Measurements from ENCODE around the gene SGMS1. TPM values are rescaled to one million over a fixed set of nuclear protein-coding genes. Genes with fewer than 3 reads are reported as not detected.
"Not testable (repeated sequence)": the region's sequence is repeated elsewhere in the genome, so short reads cannot be mapped to it uniquely, and the experiment has no call there.

The SGMS1 gene
- total RNA-seq, 1 donor from 2014 or later: 18.6 TPM

DNA sequence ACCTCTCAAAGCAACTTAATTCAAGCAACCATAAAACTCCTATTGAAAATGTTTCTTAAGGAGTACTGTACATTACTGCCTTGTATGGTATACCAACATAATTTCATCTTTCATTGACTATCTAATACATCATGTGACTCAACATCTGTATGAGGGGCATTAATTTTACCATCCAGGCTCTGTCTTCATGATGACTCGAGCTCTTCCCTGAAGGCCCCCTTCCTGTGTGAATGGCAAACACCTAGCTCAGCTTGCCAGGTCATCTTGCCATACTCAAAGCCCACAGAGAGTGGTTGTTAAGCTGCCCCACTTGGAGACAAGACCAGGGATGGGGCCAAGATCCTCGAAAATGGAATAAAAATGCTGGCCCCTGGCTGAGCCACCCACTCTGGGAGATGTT lies 82.4 kb downstream of the SGMS1 start:
- Mint-ChIP-seq H3K27me3 (ENCODE audit: insufficient read depth) (no peaks in the 10 kb centered on the region), H3K9me3 (peaks cover 8% of the 10 kb centered on the region), H3K27ac (peak overlapping the region; percentile 49), H3K4me3 (peak overlapping the region; percentile 41), H3K36me3 (ENCODE audit: low read depth) (peaks cover 6% of the 10 kb centered on the region), H3K4me1 (ENCODE audit: low read depth) (peaks cover 88% of the 10 kb centered on the region)
- intact Hi-C loops (cut with micrococcal nuclease): loop anchor here (2.0 kb wide), 1 partner anchor 281 kb away; no protein-coding TSS in a partner anchor
- DNase-seq (ENCODE audit: low spot score): no peak

DNA sequence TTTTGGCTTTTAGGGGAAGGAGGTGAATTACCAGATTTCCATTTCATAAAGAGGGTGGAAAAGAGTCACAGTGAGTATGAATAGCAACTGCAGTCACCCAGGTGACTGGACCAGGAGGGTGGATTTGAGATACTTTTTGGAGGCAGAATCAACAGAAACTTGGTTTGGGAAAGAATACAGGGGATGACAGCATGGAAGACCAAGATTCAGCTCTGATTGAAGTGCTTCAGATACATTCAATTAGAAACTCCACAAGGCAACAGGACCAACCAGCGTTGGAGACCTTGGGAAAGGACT lies 83.0 kb downstream of the SGMS1 start:
- no peak for DNase-seq (ENCODE audit: low spot score)
- Mint-ChIP-seq H3K36me3 (ENCODE audit: low read depth) (peaks cover 6% of the 10 kb centered on the region), H3K4me1 (ENCODE audit: low read depth) (peaks cover 88% of the 10 kb centered on the region), H3K9me3 (peaks cover 8% of the 10 kb centered on the region), H3K4me3 (peak overlapping the region; percentile 41), H3K27ac (peak overlapping the region; percentile 95), H3K27me3 (ENCODE audit: insufficient read depth) (no peaks in the 10 kb centered on the region)
- intact Hi-C loops (cut with micrococcal nuclease): loop anchor here (1.0 to 2.0 kb wide), 5 partner anchors 32 to 280 kb away; no protein-coding TSS in a partner anchor

DNA sequence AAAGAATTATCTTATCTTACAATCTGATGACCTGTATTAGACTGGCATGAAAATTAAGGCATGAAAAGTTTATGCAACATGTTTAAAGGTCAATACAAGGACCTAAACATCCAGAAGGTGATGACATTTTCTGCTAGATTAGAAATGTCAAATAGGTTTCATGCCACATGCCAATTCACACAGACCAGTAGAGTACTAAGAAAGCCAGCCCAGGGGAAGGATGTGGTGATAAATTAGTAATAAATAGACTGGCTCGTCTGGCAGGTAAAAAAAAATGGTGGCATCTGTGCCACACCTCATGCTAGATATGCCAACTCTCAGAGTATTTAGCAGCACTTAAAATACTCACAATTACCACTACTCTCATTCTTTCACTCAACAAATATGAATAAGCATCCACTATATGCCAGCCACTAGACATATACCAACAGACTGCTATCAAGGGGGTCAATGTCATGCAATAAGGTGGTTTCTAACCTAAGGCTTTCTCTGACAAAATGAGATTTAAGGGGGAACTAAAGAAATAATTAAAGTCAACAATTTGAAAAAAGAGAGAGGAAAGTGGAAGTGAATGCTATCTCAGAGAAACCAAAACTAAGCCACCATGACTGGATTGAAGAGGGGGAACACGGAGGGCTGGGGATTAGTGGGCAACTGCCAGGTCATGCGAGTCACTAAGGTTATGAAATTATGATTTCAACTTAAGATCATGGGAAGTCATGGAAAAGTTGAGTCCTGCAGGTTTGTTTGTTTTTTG lies 83.5 kb downstream of the SGMS1 start:
- H3K36me3 Mint-ChIP-seq (ENCODE audit: low read depth): peaks cover 6% of the 10 kb centered on the region
- peak overlapping the region; percentile 95 for H3K27ac Mint-ChIP-seq
- H3K4me1 Mint-ChIP-seq (ENCODE audit: low read depth): peaks cover 87% of the 10 kb centered on the region
- H3K27me3 Mint-ChIP-seq (ENCODE audit: insufficient read depth): no peaks in the 10 kb centered on the region
- intact Hi-C loops (cut with micrococcal nuclease): loop anchor here (1.0 to 2.0 kb wide), 5 partner anchors 32 to 279 kb away; no protein-coding TSS in a partner anchor
- H3K4me3 Mint-ChIP-seq: peak overlapping the region; percentile 41
- H3K9me3 Mint-ChIP-seq: peaks cover 8% of the 10 kb centered on the region
- DNase-seq (ENCODE audit: low spot score): no peak

DNA sequence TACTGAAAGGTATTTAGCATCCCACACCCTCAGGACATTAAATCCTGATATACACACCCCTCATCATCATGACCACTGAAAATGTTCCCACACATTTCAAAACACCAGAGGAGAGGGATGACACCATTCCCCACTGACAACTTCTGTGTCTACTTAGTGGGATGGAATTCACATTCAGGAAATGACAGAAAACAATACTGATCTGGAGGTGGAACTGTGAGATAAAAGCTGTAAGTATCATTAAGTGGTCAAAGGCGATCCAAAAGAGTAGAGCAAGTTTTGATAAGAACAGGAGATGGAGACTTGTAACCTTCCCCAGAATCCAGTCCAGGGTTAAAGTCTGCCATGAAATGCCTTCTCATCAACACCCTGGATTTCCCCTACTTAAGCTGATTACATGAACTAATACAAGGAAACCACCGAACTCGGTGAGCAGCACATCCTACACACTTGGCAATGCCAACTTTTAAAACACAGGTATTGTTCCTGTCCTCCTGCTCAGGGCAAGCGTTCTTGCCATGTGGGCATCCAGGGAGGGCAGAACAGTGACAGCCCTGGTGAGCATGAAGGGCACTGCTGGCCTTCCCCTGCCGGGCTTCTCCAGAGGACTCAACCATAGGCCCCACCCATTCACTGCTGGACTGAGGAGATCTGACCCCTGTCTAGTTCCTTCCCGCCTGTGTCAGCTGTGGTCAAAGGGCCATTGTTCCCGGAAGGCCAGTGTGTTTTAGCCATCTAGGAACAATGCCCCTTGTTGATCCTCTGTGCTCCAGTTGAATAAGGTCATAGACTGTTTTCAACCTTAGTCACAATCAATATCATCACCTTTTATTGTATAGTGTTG lies 85.0 kb downstream of the SGMS1 start:
- peak overlapping the region; percentile 81 for H3K27ac Mint-ChIP-seq
- peaks cover 6% of the 10 kb centered on the region for H3K36me3 Mint-ChIP-seq (ENCODE audit: low read depth)
- no peak for DNase-seq (ENCODE audit: low spot score)
- no peaks in the 10 kb centered on the region for H3K27me3 Mint-ChIP-seq (ENCODE audit: insufficient read depth)
- H3K9me3 Mint-ChIP-seq: peaks cover 8% of the 10 kb centered on the region
- H3K4me3 Mint-ChIP-seq: peak overlapping the region; percentile 34
- intact Hi-C loops (cut with micrococcal nuclease): loop anchor here (1.0 to 5.0 kb wide), 6 partner anchors 11 to 1339 kb away; no protein-coding TSS in a partner anchor
- peaks cover 73% of the 10 kb centered on the region for H3K4me1 Mint-ChIP-seq (ENCODE audit: low read depth)

DNA sequence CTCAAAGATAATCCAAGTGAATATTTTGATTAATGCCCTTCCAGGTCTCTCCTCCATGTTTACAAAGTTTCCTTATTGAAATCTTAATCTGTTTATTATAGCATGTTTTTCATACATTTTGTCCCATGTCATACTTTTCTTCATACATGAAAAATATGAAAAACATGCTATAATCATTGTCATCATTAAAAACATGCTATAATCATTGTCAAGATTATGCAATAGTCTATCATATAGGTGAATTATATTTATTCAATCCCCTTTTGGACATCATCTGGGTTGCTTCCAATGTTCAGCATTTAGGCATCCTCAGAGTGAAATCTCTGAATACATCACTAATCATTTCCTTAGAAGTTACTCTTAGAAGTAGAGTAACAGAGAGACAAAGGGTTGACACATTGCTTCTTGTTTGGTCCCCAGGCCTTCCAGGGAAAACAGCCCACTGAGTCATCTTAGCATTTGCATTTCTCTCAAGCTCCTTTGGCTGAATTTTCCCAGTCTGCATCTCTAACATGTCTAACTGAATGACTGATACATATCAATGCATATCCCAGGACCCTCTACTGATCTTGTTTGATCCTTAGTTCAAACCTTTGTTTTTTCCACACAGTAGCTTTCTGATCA lies 87.0 kb downstream of the SGMS1 start:
- Mint-ChIP-seq H3K27me3 (ENCODE audit: insufficient read depth) (no peaks in the 10 kb centered on the region), H3K9me3 (peaks cover 8% of the 10 kb centered on the region), H3K27ac (no peak overlapping the region), H3K4me1 (ENCODE audit: low read depth) (peaks cover 56% of the 10 kb centered on the region), H3K4me3 (no peak overlapping the region), H3K36me3 (ENCODE audit: low read depth) (peaks cover 6% of the 10 kb centered on the region)
- DNase-seq (ENCODE audit: low spot score): no peak
- intact Hi-C loops (cut with micrococcal nuclease): loop anchor here (5.0 kb wide), 1 partner anchor 1341 kb away; no protein-coding TSS in a partner anchor

DNA sequence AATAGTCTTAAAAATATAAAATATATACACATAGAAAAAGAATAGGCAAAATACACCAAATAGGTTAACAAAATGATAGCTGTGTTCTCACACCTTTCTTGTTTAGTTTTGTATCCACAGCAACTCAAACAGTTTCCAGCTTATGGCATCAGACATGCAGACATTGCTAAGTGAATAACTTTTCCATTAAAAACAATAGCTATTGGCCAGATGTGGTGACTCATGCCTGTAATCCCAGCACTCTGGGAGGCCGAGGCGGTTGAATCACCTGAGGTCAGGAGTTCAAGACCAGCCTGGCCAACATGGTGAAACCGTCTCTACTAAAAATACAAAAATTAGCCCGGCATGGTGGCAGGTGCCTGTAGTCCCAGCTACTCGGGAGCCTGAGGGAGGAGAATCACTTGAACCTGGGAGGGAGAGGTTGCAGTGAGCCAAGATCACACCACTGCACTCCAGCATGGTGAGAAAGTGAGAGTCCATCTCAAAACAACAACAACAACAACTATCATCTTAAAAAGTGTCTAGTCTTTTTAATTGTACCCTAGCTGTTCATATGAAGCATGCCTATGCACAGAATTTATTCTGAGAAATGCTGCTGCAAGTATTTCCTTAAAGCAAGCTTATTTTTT lies 88.9 kb downstream of the SGMS1 start:
- intact Hi-C loops (cut with micrococcal nuclease): loop anchor here (5.0 kb wide), 1 partner anchor 1342 kb away; no protein-coding TSS in a partner anchor
- not testable (repeated sequence) for H3K27ac Mint-ChIP-seq; H3K36me3 Mint-ChIP-seq (ENCODE audit: low read depth); H3K27me3 Mint-ChIP-seq (ENCODE audit: insufficient read depth); H3K9me3 Mint-ChIP-seq; H3K4me3 Mint-ChIP-seq; DNase-seq (ENCODE audit: low spot score)
- peaks cover 37% of the 10 kb centered on the region for H3K4me1 Mint-ChIP-seq (ENCODE audit: low read depth)

DNA sequence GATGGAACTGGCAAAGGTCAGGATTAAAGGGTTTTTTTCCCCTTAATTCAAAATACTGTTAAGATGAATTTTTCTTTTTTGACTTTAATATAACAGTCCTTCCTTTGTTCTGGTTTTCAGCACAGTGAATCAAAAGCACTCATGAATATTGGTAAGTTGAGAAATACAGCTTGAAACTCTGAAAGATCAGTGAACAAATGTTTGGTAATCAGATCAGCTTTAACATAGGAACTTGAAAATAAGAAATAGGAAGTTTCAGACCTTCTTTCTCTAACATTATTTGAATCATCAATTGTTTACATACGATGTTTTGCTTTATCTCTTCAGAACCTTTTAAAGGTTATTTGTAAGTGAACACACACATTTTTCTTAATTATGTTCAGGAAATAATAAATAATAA lies 90.5 kb downstream of the SGMS1 start:
- peaks cover 21% of the 10 kb centered on the region for H3K4me1 Mint-ChIP-seq (ENCODE audit: low read depth)
- no peaks in the 10 kb centered on the region for H3K27me3 Mint-ChIP-seq (ENCODE audit: insufficient read depth)
- no peak for DNase-seq (ENCODE audit: low spot score)
- H3K4me3 Mint-ChIP-seq: no peak overlapping the region
- H3K27ac Mint-ChIP-seq: no peak overlapping the region
- intact Hi-C loops (cut with micrococcal nuclease): no loop called here
- no peaks in the 10 kb centered on the region for H3K9me3 Mint-ChIP-seq
- H3K36me3 Mint-ChIP-seq (ENCODE audit: low read depth): no peaks in the 10 kb centered on the region

DNA sequence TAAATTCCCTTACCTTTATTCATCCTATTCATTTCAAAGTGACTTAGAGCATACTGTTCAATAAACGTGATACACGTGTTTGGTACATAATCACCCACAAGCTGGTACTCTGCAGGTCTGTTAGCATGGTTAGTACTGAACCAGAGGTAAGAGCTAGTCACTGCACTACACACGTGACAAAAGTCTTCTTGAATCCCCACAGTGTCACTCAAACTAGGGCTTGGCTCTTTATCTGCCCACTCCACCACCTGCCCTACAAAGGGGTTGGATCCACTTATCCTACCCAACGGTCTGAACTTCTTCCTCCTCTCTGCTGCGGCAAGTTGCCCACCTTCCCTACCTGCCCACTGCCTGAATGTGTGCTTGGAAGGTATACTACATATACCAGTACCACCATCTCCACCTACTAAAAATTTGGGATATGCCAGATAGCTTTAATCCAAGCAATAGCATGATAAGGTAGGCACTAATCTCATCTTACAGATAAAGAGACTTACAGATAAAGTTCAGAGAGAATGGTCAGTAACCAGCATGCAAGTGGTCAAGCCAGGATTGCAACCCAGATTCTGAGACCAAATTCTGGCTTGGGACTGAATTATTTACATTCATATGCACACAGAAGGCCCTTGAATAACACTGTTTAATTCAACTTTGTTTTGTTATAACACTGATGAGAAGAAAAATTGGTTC lies 92.2 kb downstream of the SGMS1 start:
- intact Hi-C loops (cut with micrococcal nuclease): no loop called here
- no peak for DNase-seq (ENCODE audit: low spot score)

DNA sequence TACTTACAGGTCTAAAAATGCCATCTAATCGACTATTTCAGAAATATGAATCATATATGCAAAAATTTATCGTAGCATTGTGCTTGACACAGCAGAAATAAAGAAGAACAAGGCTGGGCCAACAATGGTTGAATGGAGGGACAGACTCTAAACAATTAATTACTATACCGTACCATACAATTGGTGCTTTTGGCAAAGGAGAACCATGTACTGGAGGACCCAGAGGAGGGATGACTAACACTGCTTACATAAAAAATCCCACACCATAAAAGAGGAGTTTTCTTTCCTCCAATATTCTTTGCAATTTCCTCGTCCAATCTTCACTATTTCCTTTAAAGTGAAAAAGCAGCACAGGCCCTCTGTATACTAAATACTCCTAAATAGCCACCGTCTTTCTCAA lies 94.1 kb downstream of the SGMS1 start:
- no peaks in the 10 kb centered on the region for H3K27me3 Mint-ChIP-seq (ENCODE audit: insufficient read depth)
- H3K4me1 Mint-ChIP-seq (ENCODE audit: low read depth): peaks cover 7% of the 10 kb centered on the region
- no peak overlapping the region for H3K4me3 Mint-ChIP-seq
- no peak overlapping the region for H3K27ac Mint-ChIP-seq
- H3K36me3 Mint-ChIP-seq (ENCODE audit: low read depth): no peaks in the 10 kb centered on the region
- no peak for DNase-seq (ENCODE audit: low spot score)
- no peaks in the 10 kb centered on the region for H3K9me3 Mint-ChIP-seq
- intact Hi-C loops (cut with micrococcal nuclease): no loop called here

More for the DNA sequence above, 92.2 kb downstream of the SGMS1 start:
- H3K9me3 Mint-ChIP-seq: no peaks in the 10 kb centered on the region
- no peak overlapping the region for H3K27ac Mint-ChIP-seq
- no peaks in the 10 kb centered on the region for H3K27me3 Mint-ChIP-seq (ENCODE audit: insufficient read depth)
- H3K4me1 Mint-ChIP-seq (ENCODE audit: low read depth): peaks cover 17% of the 10 kb centered on the region
- H3K4me3 Mint-ChIP-seq: no peak overlapping the region
- H3K36me3 Mint-ChIP-seq (ENCODE audit: low read depth): no peaks in the 10 kb centered on the region

DNA sequence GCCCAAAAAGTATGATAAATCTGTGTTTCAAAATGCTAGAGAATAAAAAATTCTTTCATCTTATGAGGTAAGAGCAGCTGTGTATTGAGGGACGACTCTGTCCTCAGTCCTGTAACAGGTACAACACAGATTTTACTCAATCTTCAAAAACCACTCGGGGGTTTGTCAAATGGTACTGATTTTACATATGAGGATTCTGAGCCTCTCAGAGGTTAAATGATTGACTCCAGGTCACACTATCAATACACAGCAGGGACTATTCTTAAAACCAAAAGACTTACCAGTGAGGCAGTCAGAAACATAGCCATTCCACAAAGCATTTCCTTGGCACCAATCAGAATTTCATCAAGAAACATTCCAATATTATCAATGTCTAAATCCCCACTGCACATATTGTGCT lies 95.5 kb downstream of the SGMS1 start:
- H3K4me1 Mint-ChIP-seq (ENCODE audit: low read depth): peaks cover 19% of the 10 kb centered on the region
- H3K36me3 Mint-ChIP-seq (ENCODE audit: low read depth): peaks cover 2% of the 10 kb centered on the region
- H3K27me3 Mint-ChIP-seq (ENCODE audit: insufficient read depth): no peaks in the 10 kb centered on the region
- H3K4me3 Mint-ChIP-seq: no peak overlapping the region
- DNase-seq (ENCODE audit: low spot score): no peak
- H3K9me3 Mint-ChIP-seq: no peaks in the 10 kb centered on the region
- intact Hi-C loops (cut with micrococcal nuclease): no loop called here
- no peak overlapping the region for H3K27ac Mint-ChIP-seq

DNA sequence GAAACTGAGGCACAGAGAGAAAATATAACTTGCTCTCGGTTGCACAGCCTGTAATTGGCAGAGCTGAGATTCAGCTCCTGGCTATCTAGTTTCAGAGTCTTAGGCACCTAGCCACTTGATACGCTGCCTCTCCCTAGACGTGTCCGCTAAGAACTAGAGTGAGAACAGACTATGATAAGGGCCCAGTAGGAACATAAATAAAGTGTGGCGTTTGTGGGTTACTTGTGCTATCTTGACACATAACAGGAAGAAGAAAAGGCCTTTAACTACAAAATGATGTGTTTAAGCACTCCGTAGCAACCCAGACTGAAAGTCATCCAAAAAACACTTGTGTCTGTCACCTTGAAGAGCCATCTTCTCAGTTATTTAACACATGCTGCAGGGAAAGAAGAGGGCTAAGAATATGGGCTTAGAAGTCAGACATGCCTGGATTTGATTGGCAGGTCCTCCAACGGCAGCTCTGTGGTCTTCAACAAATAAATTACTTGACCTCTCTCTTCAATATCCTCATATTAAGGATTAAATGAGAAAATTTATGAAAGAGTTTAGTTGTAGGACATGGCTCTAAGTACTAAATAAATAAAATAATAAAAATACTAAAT lies 96.2 kb downstream of the SGMS1 start:
- peaks cover 6% of the 10 kb centered on the region for H3K36me3 Mint-ChIP-seq (ENCODE audit: low read depth)
- intact Hi-C loops (cut with micrococcal nuclease): loop anchor here (1.0 kb wide), 2 partner anchors 11 to 14 kb away; no protein-coding TSS in a partner anchor
- DNase-seq (ENCODE audit: low spot score): no peak

DNA sequence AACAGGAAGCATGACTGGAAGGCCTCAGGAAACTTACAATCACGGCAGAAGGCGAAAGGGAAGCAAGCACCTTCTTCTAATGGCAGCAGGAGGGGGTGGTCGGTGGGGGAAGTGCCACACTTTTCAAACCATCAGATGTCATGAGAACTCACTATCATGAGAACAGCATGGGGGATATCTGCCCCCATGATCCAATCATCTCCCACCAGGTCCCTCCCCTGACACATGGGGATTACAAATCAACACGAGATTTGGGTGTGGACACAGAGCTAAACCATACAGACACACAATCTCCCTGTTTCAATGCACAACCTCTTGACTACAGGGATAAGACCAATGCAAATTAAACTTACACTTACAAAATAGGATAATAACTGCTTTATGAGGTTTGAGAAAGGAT lies 97.6 kb downstream of the SGMS1 start:
- H3K36me3 Mint-ChIP-seq (ENCODE audit: low read depth): peaks cover 6% of the 10 kb centered on the region
- peaks cover 28% of the 10 kb centered on the region for H3K4me1 Mint-ChIP-seq (ENCODE audit: low read depth)
- intact Hi-C loops (cut with micrococcal nuclease): no loop called here
- no peak overlapping the region for H3K27ac Mint-ChIP-seq
- H3K4me3 Mint-ChIP-seq: no peak overlapping the region
- H3K9me3 Mint-ChIP-seq: no peaks in the 10 kb centered on the region
- H3K27me3 Mint-ChIP-seq (ENCODE audit: insufficient read depth): no peaks in the 10 kb centered on the region
- DNase-seq (ENCODE audit: low spot score): no peak

More for the DNA sequence above, 96.2 kb downstream of the SGMS1 start:
- Mint-ChIP-seq H3K4me1 (ENCODE audit: low read depth) (peaks cover 25% of the 10 kb centered on the region), H3K9me3 (no peaks in the 10 kb centered on the region), H3K4me3 (no peak overlapping the region), H3K27me3 (ENCODE audit: insufficient read depth) (no peaks in the 10 kb centered on the region), H3K27ac (no peak overlapping the region)

All from activated T-helper 1 cell treated with anti-CD3 and anti-CD28 coated beads, Interleukin-12 subunit alpha, Interleukin-12 subunit beta, Interleukin-2, Interleukin-4 antibody, amounts not matched to agents 30 ng/mL and 10 ng/mL and 1 ng/mL, durations not matched to agents 14 hours and 24 hours and 36 hours (primary cell).